SK-N-DZ (cell line): ENCODE data around the gene LIN28B.
"Not testable (repeated sequence)": the region's sequence is repeated elsewhere in the genome, so short reads cannot be mapped to it uniquely, and the experiment has no call there.

Experiments
- DNase-seq: peaks from one replicate; pipeline ENCODE4 v3.0.0-alpha.2; 2015; ENCODE audit warnings: low spot score

LIN28B gene

DNA sequence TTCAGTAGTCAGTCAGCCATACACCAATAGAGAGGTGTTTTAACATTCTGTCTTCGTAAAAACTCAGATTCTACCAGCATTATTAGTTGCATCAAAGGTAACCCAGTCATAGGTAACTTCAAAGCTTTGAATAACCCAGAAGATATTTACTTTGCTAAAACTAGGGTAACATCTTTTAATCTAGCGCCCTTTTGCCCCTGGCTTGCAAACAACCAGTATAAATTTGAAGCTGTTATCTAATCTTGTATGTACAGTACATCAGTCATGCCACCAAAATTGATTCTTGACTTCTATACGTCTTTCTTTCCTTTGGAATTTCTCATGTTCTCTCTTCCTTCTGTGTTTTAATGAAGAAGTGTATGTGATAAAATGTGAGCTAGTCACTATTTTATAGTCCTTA lies 109.3 kb downstream of the LIN28B start:
- DNase-seq = no peak

DNA sequence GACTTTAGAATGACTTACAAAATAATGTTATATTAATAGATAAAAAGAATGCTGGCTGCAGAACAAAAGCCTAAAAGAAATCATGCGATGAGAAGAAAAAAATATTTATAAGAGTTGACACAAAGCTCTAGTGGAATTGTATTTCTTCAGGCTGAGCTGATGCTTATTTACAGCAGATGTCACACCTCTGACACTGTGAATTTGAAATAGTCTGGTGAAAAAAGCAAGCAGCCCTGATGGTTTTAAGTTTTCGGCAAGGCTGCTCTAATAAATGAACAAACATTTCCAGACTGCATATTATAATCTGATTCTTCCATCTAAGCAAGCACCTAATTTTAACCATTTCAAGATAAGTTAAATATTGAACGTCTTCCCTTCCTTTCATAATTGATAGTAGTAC lies 109.9 kb downstream of the LIN28B start:
- no peak for DNase-seq

DNA sequence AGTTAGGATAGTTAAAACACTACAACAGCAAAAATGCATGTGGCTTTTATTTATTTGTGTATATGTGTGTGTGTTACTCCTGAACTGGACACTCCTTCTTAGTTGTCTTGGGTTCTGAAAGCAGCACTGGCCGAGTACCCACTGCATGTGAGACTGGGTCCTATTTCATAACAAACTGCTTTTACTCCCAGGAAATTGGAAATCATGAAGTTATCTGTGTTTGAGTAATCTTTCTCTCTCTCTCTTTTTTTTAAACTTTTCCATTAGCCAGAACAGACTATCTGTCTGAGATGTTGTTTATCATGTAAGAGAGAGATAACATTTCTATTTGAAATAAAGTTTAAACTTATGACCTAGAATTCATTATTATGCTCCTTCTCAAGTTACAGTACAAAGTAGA lies 110.4 kb downstream of the LIN28B start:
- no peak for DNase-seq

DNA sequence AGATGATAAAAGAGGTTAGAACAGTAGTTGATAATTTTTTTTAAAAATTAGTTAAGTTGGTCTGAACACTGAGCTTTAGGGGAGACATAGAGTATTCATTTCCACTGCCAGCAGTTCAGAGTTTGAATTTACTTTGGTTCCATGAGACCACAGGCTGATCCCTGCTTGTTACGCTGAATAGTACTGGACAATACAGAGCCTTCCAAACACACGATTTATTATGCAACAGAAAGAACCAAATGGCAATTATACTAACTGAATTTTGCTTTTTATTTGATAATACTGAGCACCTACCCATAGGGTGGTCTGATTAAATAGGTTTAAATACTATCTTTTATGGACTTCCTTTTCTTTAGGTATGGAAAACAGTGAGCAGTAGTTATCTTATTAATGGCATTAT lies 111.5 kb downstream of the LIN28B start:
- DNase-seq = no peak

DNA sequence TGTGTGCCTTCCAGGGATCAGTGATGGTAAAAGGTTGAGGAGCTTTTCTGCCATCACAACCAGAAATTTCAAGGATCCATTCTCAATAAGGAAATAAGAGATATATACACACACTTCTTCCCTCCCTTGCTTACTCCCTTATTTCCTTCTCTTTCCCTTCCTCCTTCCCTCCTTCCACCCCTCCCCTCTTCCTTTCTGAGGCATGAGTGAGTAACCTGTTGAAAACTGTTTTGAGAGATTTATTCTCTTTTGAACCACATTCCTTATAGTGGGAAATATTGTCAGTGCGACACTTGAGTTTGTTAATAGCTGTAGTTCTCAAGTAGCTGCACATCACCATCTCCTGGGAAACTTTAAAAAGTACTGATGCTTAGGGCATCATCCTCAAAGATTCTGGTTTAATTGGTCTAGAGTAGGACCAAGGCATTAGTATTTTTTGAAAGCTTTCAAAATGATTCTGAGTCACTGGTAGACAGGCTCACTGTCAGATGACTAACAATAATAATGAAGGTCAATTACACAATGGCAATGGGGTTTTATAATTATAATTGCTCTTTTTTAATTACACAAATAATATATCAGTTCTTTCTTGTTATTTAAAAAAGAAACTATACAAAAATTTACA lies 113.0 kb downstream of the LIN28B start:
- DNase-seq = no peak

DNA sequence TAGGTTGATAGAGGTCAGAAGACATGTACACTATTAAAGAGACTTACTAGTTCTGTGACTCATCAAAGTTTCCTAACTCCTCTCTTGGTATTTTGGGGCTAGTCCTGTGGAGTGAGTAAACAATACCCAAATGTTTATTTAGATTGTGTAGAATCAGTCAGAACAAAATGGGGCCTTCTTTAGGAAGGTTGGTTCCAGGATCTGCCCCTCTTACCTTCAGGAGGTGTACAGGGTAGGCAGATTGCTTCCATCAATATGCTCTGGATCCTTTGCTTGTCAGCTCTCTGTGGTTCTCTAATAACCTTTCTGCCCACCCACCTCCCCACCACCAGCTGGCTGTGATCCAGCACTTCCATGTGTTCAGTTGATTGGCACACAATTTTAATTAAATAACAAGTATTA lies 115.9 kb downstream of the LIN28B start:
- no peak for DNase-seq

DNA sequence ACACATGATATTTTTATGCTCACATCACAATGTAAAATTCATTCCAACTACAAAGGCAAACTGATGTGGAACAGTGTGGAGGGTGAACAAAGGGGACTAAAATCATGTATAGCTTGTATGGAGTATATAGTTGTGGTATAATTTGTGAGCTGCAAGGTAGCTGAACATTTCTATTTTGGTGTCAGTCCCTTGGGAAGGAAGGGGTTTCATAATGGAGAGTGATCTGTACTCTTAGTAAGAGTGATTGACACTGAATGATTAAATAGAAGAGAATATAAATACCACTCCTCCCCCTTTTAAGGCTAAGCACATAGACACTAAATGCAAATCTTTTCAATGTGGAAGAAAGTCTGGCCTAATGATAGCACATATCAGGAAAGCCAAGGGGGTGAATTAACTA lies 118.3 kb downstream of the LIN28B start:
- DNase-seq = no peak

DNA sequence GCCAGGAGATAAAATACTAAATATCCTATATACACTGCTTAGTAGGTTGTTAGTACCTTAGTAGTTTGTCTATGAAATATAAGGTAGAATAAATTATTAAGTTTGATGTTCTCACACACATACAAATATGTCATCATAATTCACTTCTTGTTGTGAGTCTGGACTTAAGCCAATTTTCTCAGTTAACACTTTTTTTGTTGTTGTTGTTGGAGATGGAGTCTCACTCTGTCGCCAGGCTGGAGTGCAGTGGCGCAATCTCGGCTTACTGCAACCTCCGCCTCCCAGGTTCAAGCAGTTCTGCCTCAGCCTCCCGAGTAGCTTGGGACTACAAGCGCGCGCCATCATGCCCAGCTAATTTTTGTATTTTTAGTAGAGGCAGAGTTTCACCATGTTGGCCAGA lies 119.5 kb downstream of the LIN28B start:
- not testable (repeated sequence) for DNase-seq

DNA sequence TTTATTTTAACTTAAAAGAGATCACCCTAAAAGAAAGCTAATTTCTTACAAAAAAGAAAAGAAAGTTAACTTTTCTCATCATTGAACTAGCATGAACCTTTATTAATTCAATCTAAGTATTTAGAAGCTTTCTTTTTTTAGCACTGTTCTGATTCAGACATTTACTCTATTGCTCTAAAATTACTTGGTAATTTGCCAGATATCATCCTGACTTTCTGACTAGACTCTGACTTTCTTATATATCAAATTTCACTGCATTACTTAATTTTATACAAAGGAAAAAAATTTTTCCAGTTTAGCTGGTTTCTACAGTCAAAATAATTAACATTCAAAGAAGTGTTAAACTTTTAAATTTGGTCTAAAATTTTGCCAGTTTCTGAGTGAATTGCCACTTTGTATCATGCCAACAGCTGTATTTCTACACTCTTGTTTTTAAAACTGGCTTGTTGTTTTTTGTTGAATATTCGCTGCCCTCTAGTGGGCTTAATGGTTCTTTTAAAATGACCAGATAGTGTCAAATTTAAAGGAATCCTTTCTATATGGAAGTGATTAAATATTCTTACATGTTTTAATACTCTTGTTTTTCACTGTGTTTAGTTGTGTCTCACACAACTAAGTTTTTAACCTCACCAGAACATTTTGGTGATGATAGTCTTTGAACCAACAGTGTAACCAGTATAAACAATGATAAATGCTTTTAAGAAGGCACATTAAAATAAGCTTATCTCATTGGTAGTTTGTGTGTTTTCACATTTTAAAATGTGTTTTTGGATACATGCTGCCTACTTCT lies 120.9 kb downstream of the LIN28B start:
- DNase-seq = peak; percentile 57

DNA sequence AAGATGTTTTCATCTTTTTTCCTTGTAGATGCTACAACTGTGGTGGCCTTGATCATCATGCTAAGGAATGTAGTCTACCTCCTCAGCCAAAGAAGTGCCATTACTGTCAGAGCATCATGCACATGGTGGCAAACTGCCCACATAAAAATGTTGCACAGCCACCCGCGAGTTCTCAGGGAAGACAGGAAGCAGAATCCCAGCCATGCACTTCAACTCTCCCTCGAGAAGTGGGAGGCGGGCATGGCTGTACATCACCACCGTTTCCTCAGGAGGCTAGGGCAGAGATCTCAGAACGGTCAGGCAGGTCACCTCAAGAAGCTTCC lies 121.4 kb downstream of the LIN28B start:
- no peak for DNase-seq

DNA sequence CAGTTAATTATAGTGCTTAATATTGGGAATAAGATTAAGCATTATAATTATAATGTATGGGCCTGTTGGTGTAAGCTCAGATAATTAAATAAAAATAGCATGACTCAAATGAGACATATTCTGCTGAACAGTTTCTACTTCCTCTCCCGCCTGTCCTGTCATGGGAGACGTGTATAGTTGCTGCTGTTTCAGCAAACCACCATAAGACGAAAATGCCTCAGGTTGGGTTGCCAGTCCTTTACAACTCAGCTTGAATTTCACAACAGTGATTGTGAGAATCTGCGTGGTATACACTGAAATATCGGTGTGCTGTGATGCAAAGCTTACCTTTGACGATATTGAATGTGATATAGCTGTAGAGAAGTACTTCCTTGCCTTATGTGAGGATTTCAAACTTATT lies 123.4 kb downstream of the LIN28B start:
- DNase-seq = no peak

DNA sequence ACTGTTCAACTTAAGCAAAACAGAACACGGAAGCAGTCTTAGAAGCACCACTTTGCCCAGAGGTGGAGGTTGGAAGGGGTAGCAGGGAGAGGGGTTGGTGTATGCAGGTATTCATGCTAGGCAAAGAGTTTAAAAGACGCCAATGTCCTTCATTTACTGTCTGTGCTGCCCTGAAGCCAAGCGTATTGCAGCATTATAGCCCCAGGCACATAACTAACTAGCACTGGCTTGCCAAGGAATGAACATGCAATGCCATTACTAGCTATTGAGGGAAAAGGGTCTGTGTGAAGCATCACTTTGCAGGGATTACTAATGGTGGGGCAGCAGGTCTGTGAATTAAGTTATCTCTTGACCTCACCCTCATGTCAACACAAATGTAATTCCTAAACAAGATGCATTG lies 124.8 kb downstream of the LIN28B start:
- not testable (repeated sequence) for DNase-seq

DNA sequence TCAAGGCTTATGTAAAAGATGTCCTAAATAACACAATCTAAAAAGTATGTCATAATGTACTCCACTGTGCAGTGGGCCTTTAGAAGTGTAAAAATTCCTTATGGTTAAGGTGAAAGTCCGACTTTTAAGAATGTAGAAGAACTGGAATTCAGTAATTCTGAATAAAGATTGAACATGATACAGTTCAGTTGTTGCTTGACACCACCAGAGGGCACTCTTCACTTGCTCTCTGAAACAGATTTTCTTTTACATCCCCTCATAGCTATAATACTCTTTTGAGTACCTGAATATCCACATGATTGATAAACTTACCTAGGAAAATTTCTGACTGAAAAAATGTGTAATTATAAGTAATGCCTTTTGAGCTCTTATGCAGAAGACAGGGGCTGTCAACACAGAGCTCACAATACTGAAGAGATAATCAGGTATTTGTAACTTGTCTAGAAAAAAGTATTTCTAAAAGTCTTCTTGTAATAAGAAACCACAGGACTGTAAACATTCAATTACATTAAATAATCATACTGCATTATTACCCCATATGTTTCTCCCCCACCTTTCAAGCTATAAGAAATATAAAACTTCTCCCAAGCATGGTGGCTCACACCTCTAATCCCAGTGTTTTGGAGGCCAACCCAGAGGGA lies 130.8 kb downstream of the LIN28B start:
- peak; percentile 69 for DNase-seq

DNA sequence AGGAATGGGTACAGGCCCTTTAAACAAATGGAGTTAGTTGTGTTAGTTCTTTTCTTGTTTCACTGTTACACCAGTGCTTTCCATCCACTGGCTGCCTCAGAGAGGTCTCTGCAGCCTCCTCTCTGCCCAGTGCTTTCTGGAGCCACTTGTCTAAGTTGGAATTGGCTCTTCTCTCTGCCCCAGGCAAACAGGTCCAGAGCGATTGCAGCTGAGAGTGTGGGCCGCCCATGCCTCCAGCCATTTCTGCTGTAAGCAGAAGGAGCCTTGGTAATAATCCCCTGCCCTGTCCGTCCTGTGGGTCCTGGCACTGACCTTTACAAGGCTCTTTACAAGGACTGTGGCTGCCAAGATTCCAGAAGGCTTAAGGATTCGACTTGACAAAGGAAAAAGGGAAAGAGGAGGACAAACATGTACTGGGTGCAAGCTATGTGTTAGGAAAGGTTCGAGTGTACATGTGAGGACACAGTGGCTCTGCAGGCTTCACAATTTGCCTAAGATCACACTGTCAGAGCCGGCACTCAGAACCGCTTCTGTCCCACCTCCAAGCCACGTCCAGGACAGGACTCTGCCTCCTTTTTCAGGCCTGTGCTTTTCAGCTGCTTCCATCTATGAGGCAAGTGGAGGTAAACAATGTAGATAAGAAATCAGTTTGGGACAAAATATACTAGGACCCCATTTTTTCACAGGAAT lies 134.4 kb downstream of the LIN28B start:
- DNase-seq = no peak

DNA sequence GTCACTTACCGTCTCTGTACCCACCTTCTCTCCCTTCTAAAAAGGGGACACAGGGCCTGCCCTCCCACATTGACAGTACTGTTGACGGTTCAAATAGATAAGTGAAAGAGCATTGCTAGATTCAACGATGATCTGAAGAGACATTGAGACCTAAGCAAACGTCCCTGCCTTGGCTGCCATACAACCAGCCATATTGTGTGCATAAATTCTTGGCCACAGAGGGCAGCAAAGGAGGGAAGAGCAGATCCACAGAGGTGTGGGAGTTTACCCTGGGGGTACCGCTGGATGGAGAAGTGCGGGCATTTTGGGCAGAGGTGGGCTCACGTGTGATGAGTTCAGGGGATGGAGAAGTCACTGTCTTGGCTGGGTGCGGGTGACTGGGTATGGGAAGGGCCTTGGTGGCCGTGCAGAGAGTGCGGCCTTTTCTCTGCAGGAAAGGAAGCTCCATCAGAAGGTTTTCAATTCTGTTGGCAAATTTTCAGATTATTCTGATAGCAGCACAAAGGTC lies 137.3 kb downstream of the LIN28B start:
- DNase-seq = no peak

DNA sequence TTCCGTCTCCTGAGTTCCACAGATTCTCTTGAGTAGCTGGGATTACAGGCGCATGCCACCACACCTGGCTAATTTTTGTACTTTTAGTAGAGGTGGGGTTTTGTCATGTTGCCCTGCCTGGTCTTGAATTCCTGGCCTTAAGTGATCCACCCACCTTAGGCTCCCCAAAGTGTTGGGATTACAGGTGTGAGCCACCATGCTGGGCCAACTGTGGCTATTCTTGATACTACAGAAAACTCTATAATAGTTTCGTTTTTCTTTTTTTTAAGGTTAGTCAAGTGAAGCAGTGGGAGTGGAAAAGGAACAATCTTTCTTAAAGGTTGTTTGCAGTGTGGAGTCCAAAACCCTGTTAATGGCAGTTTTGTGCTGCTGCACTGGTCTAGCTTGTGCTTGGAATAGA lies 138.2 kb downstream of the LIN28B start:
- no peak for DNase-seq

DNA sequence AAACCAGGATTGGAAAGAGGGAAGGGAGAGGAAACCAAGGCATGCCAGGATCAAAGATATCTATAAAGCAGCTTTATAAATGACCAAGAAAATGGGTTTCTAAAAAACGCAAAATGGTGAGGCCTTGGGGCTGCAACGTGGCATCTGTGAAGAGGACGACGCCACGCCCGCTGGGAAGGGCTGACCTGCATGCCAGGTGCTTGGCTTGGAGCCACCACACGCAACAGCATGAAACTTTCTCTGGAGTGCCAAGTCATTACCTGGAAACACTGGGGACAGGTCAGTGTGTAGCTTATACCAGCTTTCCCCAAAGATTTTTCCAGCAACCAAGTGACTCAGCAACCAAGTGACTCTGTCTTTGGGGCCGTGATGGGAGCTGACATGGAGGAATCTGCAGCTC lies 140.4 kb downstream of the LIN28B start:
- DNase-seq = no peak

DNA sequence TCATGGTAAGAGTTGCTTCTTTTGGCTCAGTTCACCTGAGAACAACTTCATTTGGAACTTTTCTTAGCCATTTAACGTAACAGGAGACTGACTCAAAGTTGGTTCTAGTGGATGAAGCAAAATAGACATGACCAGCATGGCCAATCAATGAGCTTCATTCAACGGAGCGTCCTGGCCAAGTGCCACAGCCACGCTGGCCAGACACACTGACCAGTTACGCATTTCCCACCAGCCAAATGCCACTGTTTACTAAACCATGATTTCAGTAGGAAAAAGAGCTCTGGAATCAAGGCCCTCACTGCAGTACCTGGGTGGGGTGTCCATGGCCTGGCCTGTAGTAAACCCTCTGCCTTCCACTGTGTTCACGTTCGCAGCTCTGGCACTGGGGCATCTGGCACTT lies 142.5 kb downstream of the LIN28B start:
- no peak for DNase-seq

DNA sequence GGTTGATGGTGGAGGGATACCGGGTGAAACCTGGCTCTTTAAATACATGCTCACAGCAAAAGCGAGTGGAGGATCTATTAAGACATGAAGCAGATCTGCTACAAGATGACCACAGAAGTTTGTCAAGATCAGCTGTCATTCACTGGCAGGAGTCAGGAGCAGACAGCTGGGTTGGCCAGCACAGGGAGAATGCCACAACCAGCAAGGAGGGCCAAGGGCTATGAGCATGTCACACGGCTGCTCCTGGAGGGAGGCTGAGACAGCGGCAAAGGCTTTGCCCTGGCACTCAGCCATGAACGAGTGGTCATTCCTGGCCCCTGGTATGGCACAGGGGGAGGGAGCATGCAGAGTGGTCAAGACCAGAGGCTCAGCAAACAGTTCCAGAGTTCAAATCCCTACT lies 145.3 kb downstream of the LIN28B start:
- no peak for DNase-seq

DNA sequence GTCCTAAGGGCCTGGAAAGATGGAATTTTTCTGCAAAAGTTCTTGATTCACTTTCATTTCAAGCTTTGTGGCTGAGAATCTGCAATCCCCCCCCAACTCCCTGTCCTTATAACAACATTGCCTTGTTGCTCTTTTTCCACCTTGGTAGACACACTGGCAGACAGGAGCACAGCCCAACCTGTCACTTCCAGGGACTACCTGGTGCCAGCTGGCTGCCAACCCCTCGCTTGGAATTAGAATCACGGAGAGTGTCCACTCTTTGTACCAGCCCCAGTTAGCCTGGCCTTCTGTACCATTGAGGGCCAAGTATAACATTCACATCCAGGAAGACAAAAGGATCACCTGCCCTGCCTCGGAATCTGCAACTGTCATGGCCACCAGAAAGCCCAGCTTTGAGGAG lies 148.2 kb downstream of the LIN28B start:
- no peak for DNase-seq

DNA sequence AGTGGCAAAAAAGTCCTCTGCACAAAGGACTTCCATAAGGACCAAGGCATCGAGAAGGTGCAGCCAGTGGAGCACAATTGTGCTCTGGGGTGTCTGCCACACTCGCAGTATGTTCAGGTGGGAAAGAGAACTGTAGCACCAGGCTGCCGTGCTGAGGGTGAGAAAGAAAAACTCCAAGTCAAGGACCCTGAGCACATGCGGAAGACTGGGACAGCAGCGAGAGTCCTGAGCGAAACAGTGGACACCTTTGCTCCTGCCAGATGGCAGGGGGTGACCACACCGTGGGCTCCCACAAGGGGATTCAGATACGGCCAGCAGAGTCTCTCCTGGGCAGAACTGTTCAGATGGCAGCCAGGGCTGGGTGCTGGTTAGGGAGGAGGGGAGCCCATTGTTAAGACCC lies 149.4 kb downstream of the LIN28B start:
- no peak for DNase-seq

DNA sequence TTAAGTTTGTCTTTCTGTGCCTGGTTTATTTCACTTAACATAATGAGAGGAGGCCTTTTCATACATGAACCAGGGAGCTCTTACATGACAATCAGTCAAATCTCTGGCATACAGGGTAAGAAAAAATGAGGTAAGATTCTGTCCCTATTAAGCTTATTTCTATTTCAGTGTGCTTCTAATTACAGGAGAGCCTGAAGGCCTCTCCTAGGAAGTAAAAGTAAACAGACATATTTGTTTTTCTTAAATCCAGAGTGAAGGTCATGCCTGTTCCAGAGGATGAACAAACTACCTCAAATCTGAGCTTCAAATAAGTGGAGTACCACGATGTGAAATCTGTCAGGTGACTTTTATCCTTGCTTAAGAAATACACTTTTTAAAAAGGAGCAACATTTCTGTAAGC lies 150.3 kb downstream of the LIN28B start:
- no peak for DNase-seq
